ENCODE data around the gene MRPL23. TPM values are rescaled to one million over a fixed set of nuclear protein-coding genes. Genes with fewer than 3 reads are reported as not detected.

Gene MRPL23
- total RNA-seq, 1 donor from 2014 or later, result 148 TPM

- DNase-seq (ENCODE audit: extremely low spot score in 2 of 2), result no peak
- TF ChIP-seq, protein P1, sequence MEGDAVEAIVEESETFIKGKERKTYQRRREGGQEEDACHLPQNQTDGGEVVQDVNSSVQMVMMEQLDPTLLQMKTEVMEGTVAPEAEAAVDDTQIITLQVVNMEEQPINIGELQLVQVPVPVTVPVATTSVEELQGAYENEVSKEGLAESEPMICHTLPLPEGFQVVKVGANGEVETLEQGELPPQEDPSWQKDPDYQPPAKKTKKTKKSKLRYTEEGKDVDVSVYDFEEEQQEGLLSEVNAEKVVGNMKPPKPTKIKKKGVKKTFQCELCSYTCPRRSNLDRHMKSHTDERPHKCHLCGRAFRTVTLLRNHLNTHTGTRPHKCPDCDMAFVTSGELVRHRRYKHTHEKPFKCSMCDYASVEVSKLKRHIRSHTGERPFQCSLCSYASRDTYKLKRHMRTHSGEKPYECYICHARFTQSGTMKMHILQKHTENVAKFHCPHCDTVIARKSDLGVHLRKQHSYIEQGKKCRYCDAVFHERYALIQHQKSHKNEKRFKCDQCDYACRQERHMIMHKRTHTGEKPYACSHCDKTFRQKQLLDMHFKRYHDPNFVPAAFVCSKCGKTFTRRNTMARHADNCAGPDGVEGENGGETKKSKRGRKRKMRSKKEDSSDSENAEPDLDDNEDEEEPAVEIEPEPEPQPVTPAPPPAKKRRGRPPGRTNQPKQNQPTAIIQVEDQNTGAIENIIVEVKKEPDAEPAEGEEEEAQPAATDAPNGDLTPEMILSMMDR (IDR thresholded peaks at IDR 0.05), result no peak
- TF ChIP-seq POLR2AphosphoS5 (IDR thresholded peaks at IDR 0.05; ENCODE audit: insufficient read depth in 1 of 2, low read depth in 1 of 2) (no peak), POLR2A (IDR thresholded peaks at IDR 0.05) (no peak)
- Histone ChIP-seq H3K36me3 (no peaks in the 10 kb centered on the region), H3K27ac (no peak overlapping the region), H3K27me3 (no peaks in the 10 kb centered on the region), H3K9me3 (no peaks in the 10 kb centered on the region), H3K4me3 (no peak overlapping the region), H3K4me1 (peaks cover 38% of the 10 kb centered on the region)
- intact Hi-C loops (cut with DNase I), result no loop called here
Observed at GRCh38 chr11:1930462-1930830, 16.7 kb upstream of the MRPL23 start.

GRCh38 chr11:1931341-1932104 is 15.6 kb upstream of the MRPL23 start:
- Histone ChIP-seq H3K27me3 (no peaks in the 10 kb centered on the region), H3K36me3 (no peaks in the 10 kb centered on the region), H3K4me3 (no peak overlapping the region), H3K4me1 (peaks cover 29% of the 10 kb centered on the region), H3K9me3 (no peaks in the 10 kb centered on the region), H3K27ac (no peak overlapping the region)
- no peak for DNase-seq (ENCODE audit: extremely low spot score in 2 of 2)
- TF ChIP-seq POLR2A (IDR thresholded peaks at IDR 0.05) (no peak), POLR2AphosphoS5 (IDR thresholded peaks at IDR 0.05; ENCODE audit: insufficient read depth in 1 of 2, low read depth in 1 of 2) (peak in 1 of 2 donors; percentile 27)
- TF ChIP-seq, protein P1 (IDR thresholded peaks at IDR 0.05), result no peak
- intact Hi-C loops (cut with DNase I), result no loop called here

GRCh38 chr11:1932105-1932480 is 15.0 kb upstream of the MRPL23 start:
- Histone ChIP-seq H3K36me3 (no peaks in the 10 kb centered on the region), H3K4me3 (no peak overlapping the region), H3K4me1 (peaks cover 23% of the 10 kb centered on the region), H3K27me3 (no peaks in the 10 kb centered on the region), H3K9me3 (no peaks in the 10 kb centered on the region), H3K27ac (no peak overlapping the region)
- DNase-seq (ENCODE audit: extremely low spot score in 2 of 2), result no peak
- intact Hi-C loops (cut with DNase I), result no loop called here
- TF ChIP-seq POLR2AphosphoS5 (IDR thresholded peaks at IDR 0.05; ENCODE audit: insufficient read depth in 1 of 2, low read depth in 1 of 2) (no peak), POLR2A (IDR thresholded peaks at IDR 0.05) (no peak)
- TF ChIP-seq, protein P1 (IDR thresholded peaks at IDR 0.05), result no peak

DNA sequence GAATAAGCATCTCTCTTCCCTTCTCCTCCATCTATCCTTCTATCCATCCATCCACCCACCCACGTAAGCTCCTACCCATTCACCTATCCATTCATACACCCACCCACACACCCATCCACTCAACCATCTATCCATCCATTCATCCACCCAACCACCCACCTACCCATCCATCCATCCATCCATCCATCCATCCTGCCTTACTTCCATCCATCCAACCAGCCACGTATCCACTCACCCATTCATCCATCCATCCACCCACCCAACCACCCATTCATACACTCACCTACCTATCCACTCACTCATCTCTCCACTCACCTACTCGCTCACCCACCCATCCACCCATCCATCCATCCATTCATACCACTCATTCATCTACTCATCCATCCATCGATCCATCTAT is 14.5 kb upstream of the MRPL23 start:
- intact Hi-C loops (cut with DNase I), result no loop called here
- no peaks in the 10 kb centered on the region for H3K36me3 ChIP-seq
- H3K27me3 ChIP-seq, result no peaks in the 10 kb centered on the region
- TF ChIP-seq POLR2AphosphoS5 (IDR thresholded peaks at IDR 0.05; ENCODE audit: insufficient read depth in 1 of 2, low read depth in 1 of 2) (no peak), POLR2A (IDR thresholded peaks at IDR 0.05) (no peak)
- TF ChIP-seq, protein P1 (IDR thresholded peaks at IDR 0.05), result no peak
- no peaks in the 10 kb centered on the region for H3K9me3 ChIP-seq
- no peak overlapping the region for H3K4me3 ChIP-seq
- peaks cover 18% of the 10 kb centered on the region for H3K4me1 ChIP-seq
- H3K27ac ChIP-seq, result no peak overlapping the region
- DNase-seq (ENCODE audit: extremely low spot score in 2 of 2), result no peak
